Measurements from ENCODE around the gene PEMT. TPM values are rescaled to one million over a fixed set of nuclear protein-coding genes. Genes with fewer than 3 reads are reported as not detected.

The PEMT gene
- 46.6 and 48.5 TPM in 2 replicates for total RNA-seq

GRCh38 chr17:17591355-17592298 lies at the start of gene PEMT:
Gene PEMT, minus strand, starts transcription at chr17:17591708. Its CDS starts 82 bp downstream, at chr17:17591626.

DNA sequence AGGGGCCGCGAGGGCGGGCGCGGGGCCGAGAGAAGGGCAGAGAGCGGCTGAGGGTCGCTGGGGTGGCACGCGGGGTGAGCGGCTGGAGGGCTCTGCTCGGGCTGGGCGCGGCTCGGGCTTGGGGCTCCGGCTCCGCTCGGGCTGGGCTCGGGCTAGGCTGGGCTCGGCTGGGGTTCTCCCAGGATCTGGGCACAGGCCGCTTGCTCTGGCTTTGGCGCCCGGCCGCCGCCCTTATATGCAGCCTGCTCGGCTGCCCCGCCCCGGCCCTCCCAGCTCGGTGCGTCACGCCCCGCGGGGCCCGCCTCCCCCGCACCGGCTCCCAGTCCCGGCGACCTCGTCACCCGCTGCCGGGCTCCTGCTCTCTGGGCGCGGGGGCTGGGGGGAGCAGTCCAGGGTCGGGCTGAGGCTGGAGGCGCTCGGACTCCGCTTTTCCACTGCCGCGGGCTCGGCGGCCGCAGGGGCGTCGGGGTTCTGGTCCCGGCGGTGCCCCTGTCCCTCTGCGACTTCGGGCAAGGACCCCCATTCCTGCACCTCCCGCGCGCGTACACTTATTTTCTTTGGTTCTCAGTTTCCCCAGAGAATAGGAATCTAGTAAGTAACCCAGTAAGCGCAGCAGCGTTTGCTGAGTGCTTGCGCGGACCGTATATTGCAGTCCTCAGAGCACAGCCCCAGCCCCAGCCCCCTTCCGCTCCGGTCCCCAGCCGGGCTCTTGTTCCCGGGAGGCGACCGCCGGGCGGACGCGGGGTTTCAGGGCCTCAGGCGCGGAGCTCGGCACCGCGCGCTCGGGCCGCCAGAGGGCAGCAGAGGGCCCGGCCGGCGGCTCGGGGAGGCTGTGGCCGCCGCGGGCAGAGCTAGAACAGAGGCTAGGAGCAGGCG lies 95.1 kb downstream of the PEMT start, which contains the start of gene RASD1:
TSS of gene RASD1 (minus strand) at position 207 of the 876 bp plus-strand sequence. CDS start 214 bp downstream, outside the sequence.

GRCh38 chr17:17476865-17477467 lies 114.5 kb downstream of the PEMT start, which contains the start of gene MED9:
Gene MED9, plus strand, starts transcription at chr17:17477000. Its CDS starts 42 bp downstream, at chr17:17477042.

Other genes starting within 250 kb of the PEMT start
- gene MED9, start 114.7 kb downstream of the PEMT start, total RNA-seq: 5.8 and 9.8 TPM in 2 replicates
- gene RASD1, start 95.3 kb downstream of the PEMT start, total RNA-seq: 100.0 and 101 TPM in 2 replicates
- 12.0 and 14.0 TPM in 2 replicates for gene RAI1, start 89.8 kb upstream of the PEMT start, total RNA-seq
- 44.9 and 52.7 TPM in 2 replicates for gene SREBF1, start 245.3 kb upstream of the PEMT start, total RNA-seq

Data from cardiac ventricle fibroblast (primary cell).